ENCODE data around the gene HOXA5.

GRCh38 chr7:27126596-27127327 lies 16.7 kb downstream of the HOXA5 start:
- TF ChIP-seq CTCF (IDR thresholded peaks at IDR 0.05), result no peak
- TF ChIP-seq ZFX (IDR thresholded peaks at IDR 0.05; ENCODE audit: borderline replicate concordance), result no peak

Data from 22Rv1 (cell line).